GM21786 (cell line): Measurements from ENCODE around the gene GNG13.
A peak's percentile ranks its signal among the peaks of the same experiment; 100 is the strongest.

Source experiments
- ATAC-seq: cut with Tn5 transposase; IDR thresholded peaks from one replicate; pipeline ENCODE4 v1.9.1; 2021; ENCODE audit not compliant: unreplicated experiment

GNG13 gene

DNA sequence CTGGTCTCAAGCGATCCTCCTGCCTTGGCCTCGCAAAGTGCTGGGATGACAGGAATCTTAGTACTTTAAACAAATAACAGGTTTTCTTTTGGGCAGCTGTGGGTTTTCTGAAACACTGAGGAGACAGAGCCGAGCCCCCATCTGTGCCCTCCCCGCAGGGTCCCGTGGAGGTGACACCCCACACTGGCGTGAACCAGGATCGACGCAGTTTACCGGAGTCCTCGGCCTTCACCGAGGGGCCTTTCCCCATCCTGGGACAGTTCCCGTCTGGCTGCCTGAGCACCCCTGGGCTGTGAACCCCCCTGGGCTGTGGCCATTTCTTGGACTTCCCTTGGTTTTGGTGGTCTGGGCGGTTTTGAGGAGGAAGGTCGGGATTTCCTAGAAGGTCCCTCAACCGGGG is 15.3 kb upstream of the GNG13 start:
- no peak for ATAC-seq

DNA sequence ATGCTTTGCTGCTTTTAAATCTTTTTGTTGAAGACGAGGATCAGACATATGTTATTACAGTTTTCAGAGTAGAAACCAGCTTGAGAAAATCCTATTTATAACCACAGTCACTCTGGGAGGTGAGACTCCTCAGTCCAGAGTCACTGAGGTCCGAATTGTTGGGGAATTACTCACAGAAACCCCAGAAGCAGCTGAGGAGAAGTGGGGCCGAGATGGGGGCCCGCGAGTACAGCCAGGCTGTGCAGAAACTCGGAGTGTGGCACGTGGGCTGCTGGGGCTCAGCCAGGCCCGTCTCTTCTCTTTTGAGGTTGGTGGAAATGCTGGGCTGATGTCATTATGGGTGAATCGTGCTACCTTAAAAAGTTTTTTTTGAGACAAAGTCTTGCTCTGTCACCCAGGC is 14.4 kb upstream of the GNG13 start:
- no peak for ATAC-seq

DNA sequence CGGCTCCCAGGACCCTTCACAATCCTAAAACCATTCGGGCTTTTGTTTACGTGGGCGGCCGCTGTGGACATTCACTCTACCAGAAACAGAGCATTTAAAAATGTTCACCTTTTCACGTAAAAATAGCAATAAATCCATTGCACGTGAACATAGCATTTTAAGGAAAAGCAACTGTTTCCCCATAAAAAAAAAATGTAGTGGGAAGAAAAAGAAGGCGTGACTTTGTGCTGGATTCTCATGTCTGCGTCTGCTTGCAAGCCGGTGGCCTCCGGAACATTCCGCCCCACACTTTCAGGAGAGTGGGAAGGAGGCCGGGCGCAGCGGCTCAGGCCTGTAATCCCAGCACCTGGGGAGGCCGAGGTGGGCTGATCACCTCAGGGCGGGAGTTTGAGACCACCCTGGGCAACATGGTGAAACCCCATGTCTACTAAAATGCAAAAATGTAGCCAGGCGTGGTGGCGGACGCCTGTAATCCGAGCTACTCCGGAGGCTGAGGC is 13.4 kb upstream of the GNG13 start:
- ATAC-seq = no peak

DNA sequence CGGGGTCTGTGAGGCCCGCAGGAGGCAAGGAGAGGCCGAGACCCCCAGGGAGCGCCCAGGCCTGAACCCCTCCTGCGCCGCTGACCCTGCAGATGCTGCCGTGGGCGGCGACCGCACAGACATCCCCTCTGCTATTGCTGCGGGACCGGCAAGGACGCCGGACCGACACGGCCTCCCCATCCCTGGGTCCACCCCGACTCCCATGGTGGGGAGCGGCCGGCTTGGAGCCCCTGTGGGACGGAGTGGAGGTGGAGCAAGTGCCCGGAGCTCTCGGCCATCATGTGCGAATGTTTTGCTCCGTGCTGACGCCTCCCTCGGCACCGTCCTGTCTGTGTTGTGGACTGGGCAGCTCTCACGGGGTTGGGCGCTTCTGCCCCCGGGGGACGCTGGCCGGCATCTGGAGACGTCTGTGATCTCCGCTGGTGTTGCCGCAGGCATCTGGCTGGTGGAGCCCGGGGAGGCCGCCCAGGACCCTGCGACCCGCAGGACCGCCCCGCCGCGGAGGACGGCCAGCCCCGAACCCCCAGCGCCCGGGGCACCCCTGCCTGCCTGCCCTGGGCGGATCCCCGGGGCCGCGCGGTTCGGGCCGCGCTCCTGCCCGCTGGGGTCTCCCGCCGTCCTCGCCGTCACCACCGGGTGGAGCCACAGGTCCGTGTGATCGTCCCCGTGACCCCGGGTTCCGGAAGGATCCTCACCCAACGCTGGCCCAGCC is 12.8 kb upstream of the GNG13 start:
- ATAC-seq = no peak

DNA sequence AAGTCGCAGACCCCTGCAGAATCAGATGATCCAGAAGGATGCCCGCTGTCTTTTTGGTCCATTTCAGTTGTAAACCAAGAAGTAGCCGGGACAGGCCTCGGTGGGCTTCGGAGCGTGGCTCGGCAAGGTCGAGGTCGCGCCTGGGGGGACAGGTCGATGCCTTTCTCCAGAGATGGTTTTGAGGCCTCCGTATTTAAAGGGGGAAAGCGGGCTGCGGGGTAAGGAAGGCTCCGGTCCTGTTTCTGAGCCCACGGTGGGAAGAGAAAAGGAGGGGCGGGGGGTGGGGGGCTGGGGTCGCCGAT is 7.5 kb upstream of the GNG13 start:
- ATAC-seq = no peak

DNA sequence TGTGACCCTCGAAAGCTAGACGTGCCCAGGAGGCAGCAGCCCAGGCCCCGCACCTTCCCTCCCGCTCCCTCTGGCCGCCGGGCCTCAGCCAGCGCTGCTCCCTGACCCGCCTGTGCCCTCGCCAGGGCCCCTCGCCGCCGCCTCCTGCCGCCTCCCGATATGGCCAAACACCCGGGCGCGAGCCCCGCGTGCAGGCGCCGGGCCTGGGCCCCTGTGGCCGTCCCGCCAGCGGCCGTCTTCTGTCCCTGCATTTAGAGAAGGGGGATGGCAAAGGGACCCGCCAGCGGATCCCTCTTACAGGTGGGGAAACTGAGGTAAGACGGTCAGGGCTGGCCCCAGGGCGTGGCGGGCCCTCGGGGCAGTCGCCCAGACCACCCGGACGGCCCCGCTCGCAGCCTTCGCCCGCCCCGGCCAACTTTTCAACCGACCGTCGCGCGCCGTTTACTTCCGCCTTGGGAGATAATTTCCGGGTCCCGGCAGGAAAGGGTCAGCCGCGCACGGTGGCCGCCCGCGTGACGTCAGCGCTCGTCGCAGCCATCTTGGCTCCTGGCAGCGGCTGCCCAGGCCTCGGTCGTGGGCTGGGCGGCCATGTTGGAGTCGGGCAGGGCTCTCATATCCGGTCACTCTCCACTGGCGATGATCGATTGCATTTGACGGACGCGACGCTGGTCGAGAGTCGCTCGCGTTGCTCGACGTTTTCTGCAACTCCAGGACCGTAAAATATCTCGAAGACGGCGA is 7.0 kb upstream of the GNG13 start:
- ATAC-seq = peak; percentile 85

DNA sequence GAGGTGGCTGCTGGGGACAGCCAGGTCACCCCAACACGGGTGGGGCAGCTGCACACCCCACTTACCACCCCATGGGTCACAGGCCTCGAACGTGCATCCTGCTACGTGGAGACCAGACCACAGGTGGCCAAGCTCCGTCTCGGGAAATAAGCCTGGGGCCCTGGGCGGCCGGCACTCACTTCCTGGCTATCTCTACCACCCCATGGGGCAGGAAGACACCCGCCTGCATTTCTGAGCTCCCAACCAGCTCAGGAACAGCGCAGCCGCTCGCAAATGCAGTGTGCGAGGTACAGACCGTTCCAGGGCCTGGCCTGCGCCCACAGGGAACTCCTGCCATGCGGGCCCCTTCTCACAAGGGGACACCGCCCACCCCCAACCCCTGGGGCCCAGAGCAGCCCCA is 4.9 kb upstream of the GNG13 start:
- ATAC-seq = no peak

DNA sequence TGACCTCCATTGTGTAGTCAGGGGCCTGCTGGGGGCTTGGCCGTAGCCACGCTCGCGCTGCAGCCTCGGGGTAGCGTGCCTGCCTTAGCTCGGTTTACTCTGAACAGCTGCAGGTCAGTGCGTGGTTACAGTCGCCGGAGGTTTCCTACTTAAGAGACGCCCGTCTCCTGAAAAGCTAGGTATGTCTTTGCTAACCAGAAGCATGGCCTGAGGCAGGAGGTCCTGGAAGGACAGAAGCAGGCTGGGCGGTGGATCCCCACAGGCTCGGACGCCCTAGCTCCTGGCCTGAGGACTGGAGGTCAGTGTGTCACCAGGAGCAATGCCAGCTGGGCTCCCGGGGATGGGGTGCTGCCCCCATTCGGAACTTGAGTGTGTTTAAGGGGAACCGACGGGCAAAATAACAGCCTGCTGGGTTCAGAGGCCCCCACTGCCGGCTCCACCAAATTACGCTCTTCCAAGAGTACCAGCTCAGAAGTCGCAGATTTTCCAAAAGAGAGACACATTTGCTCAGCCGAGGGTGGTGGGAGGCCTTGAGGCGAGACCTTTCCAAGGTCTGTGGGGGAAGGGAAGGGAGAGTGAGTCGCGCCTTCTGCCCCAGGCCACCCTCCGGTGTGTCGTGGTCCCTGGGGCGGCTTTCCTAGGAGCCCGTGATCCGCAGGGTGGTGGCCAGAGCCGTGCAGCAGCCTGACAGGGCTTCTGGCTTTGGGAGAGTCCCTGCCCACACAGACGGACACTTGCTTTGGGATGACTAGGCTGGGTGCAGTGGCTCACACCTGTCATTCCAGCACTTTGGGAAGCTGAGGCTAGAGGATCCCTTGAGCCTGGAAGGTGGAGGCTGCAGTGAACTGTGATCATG is 3.9 kb upstream of the GNG13 start:
- ATAC-seq = no peak

DNA sequence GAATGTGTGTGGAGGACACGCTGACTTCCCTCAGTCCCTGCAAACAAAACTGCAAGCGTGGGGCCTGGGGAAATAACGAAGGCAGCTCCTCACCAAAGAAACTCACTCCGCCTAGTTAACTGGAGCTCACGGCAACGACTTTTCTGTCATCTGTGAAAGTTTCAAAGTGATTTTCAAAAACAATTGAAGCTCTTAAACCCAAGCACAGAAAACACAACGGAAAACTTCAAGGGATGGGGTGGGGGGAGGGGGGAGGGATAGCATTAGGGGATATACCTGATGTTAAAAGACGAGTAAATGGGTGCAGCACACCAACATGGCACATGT is 3.2 kb upstream of the GNG13 start:
- no peak for ATAC-seq

DNA sequence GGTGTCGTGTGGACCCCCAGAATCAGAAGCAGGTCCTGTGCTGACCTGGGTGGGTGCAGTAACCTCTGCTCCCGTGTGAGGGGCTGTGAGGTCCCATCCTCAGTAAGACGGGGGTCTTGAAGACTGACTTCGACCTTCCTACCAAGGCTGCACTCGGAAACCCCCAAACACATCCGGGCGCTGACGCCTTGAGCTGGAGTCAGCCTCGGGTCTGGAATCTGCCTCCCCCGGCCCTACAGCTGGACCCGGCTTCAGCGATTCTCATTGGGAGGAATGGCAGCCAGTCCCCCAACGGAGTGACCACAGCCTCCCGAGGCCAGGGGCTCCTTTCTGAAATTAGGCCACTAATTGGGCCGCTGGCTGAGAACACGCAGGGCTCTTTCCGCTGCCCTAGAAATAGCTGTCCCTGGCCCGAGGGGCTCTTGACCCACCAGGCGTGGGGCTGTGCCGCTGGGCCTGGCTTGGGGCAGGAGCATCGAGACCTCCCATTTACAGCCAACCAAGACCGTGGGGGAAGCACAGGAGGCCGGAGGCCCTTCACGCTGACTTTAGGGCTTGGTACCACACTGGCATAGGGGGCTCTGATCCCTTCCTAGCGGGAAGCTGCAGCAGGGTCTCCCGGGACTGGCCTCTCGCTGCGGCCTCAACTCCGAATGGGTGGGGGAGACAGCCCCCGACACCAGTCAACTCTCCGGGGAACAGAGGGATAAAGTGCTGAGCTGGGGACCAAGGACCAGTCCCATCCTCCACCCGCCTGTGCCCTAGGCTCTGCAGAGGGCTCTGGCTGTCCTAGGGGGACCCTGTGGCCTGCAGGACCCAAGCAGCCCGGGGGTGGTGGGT is 2.6 kb upstream of the GNG13 start:
- no peak for ATAC-seq

DNA sequence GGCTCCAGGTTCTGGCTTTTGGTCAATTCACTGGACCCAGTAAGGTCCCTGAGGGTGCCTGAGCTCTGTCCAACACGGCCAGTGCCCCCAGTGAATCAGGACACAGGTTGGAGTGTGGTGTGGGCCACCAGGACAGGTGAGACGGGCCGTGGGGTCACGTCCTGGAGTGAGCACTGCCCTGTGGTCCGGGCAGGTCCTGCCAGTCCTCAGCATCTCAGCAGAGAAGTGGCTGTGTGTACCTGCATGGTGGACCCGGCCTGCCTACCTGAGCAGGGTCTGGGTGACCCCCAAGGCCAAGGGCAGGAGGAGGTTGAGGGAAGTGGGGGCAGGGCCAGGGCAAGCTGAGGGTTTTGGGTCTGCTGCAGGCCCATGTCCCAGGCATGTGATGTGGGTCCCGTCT is 1.9 kb upstream of the GNG13 start:
- no peak for ATAC-seq

DNA sequence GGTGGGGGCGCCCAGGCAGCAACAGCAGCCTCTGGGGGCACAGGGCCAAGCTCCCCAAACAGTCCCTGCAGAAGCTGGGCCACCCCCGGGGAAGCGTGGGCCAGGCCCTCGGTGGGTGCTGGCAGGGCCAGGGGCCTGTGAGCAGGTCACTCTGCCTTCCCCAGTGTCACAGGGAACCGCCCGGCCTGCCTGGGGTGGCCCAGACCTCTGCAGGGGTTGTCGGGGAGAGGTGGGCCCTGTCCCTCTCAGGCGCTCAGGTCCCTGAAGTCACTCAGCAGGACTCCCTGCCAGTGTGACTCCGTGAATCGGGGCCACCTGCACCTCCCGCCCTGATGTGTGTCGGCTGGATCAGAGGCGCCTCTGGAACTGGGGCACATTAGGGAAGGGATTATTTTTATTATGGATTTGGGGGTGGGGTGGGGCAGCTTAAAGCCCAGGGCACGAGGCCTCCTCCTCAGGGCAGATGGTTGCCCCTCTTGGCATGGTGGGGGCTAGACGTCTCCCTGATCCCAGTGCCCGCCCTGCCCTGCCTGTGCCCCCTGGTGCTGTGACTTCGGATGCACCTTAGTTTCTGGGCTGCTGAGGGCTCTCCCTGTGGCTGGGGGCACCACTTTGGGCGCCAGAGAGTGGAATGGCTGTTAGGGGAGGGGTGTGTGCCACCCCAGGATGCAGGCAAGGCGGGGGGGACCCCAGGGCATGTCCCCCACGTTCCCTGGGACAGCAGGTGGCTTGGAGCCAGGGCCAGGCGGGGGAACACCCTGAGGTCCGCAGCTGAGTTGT is 1.2 kb upstream of the GNG13 start:
- no peak for ATAC-seq

DNA sequence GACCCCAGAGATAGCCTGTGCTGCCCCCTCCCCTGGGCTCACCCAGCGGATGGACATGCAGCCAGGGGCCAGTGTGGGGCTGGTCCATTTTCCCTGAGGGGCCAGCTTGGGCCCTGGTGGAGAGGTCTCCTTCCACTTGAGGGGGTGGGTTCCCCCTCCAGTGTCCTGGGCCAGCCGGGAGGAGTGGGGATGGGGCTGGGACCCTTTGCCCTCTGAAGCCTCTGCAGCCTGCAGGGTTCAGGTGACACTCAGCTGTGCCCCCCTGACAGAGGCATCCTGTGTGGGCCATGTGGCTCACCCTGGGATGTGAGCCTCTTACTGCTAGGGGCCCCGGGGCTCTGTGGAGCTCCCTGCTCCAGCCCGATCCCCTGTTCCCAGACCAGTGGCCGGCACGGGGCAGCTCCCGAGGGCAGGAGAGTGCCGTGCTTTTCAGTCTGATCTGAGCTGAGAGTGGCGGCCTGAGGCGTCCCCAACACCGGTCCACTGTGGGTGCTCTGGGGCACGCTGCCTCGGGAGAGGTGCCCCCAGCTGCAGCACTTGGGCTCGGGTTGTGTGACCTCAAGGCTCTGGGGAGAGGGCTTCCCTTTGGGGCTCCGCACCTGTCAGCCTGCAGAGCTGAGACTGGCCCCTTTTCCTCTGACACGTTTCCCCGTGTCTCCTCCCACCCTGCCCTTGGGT is 439 bp upstream of the GNG13 start:
- ATAC-seq = no peak

DNA sequence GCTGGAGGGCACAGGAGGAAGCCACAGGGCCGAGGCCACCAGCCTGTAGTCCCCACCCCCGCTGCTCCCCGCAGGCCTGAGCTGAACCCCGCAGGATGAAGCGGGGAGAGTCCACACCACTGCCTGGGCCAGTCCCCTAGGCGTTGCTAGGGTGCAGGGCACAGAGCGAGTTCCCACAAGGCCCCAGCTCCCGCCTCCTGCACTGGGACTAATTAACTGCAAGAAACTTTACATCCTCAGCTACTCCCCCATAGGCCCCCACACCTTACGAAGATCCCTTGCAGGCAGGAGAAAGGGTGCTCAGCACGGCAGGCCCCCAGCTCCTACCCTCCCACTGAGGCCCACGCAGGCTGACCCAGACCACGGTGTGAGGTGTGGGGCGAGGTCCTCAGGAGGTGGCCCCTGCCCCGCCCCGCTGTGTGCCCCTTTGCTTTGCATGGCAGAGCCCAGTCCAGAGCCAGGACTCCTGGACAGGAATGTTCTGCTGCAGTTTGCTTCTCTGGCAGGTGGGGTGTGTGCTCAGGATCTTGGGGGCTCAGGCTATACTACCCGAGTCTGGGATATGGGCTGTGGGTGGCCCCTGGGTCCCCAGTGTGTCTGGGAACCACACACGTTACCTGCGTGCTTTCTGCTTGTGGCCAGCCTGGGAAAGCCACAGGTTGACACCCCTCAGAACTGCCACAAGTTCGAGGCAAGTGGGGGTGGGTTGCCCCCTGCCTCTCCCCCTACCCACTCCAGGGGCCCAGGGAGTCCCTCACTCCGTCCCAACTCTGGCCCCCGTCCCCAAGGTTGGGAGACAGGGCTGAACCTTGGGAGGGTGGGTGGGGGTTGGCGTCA is 1.2 kb downstream of the GNG13 start:
- ATAC-seq = no peak

DNA sequence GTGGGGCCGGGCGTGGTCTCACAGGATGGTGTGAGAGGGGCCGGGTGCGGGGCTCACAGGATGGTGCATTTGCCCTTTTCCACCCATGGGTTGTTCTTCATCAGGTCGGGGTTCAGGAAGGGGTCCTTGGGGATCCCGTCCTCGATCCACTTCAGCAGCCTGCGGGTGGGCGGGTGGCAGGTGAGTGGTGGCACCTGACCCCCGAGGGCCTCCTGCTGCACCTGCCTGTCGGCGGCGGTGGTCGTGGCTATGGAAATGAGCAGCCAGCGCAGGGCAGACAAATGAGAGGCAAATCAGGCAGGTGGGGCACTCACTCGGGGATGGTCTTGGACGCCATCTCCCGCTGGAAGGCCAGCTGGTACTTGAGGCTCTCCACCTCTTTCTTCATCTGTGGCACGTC is 1.9 kb downstream of the GNG13 start:
- no peak for ATAC-seq

DNA sequence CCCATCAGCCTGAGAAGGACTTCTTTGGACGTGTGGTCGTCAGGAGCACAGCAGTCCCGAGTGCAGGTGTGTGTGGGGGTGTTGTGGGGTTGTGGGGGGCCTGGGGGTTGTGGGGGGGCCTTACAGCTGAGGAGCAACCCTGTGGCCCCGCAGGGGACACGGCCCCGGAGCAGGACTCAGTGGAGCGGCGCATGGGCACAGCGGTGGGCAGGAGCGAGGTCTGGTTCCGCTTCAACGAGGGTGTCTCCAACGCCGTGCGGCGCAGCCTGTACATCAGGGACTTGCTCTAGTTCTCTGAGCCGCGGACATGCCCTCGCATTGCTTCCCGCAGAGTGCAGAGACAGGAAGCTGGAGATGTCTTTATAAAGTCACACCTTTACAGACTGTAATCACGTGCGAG is 2.8 kb downstream of the GNG13 start:
- ATAC-seq = no peak

DNA sequence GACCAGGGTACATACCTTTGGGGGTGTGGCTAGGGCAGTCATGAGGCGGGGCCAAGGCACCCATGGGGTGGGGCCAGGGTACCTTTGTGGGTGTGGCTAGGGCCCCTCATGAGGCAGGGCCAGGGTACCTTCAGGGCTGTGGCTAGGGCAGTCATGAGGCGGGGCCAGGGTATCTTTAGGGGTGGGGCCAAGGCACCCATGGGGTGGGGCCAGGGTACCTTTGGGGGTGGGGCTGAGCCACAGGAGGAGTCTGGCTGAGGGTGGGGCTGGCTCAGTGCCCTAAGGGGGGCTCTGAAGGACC is 3.5 kb downstream of the GNG13 start:
- no peak for ATAC-seq

DNA sequence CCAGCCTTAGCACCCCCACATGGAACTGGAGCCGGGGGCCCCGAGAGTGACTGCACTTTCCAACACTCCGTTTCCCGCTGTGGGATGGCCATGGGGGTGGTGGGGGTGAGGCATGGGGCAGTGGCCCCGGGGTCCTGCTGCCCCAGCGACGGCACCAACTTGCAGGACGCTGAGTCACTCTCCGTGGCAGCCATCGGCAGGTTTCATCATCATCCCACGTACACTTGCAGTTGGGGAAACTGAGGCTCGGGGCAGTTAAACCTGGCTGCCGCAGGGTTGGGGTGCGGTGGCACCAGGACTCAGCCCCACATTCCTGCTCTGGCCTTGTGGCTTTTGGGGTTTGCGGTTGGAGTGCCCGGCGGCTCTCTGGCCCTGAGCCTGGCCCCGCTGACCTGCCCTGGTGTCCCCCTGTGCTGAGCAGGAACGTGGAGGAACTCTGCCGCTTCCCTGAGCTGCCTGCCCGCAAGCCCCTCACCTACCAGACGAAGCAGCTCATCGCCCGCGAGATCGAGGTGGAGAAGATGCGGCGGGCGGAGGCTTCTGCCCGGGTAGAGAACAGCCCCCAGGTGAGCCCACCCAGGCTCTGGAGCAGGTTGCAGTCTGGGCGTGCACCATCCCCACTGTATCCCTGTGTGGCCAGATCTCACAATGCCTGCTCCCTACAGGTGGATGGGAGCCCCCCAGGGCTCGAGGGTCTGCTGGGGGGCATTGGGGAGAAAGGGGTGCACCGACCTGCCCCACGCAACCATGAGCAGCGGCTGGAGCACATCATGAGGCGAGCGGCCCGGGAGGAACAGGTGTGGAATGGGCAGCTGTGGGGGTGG is 4.0 kb downstream of the GNG13 start:
- ATAC-seq = no peak
